ENCODE results near the gene BMF. TPM values are rescaled to one million over a fixed set of nuclear protein-coding genes. Genes with fewer than 3 reads are reported as not detected.

The BMF gene
- total RNA-seq, 2 donors from 2014 or later = 8.8 to 19.0 TPM

- intact Hi-C loops (cut with DNase I) = no loop called here
- WGBS = 91% methylated on average over 4 of the region's 4 CpGs
- TF ChIP-seq POLR2AphosphoS5 (IDR thresholded peaks at IDR 0.05) = no peak
- no peak for TF ChIP-seq POLR2A (IDR thresholded peaks at IDR 0.05)
- TF ChIP-seq CTCF (IDR thresholded peaks at IDR 0.05) = no peak
These were observed 43.3 kb upstream of the BMF start for GRCh38 chr15:40151991-40152390.

GRCh38 chr15:40151499-40151898 lies 42.8 kb upstream of the BMF start:
- no peaks in the 10 kb centered on the region for H3K27me3 ChIP-seq (replicated peaks; ENCODE audit: insufficient read depth)
- 67% methylated on average over 6 of the region's 6 CpGs for whole genome bisulfite sequencing
- H3K4me3 ChIP-seq = no peak overlapping the region
- H3K36me3 ChIP-seq = no peaks in the 10 kb centered on the region
- no peak overlapping the region for H3K27ac ChIP-seq
- no peak for DNase-seq (ENCODE audit: low spot score)
- intact Hi-C loops (cut with DNase I) = no loop called here
- H3K9me3 ChIP-seq = no peaks in the 10 kb centered on the region
- peaks cover 2% of the 10 kb centered on the region for H3K4me1 ChIP-seq (replicated peaks)
- TF ChIP-seq POLR2AphosphoS5 (IDR thresholded peaks at IDR 0.05) (no peak), POLR2A (IDR thresholded peaks at IDR 0.05) (no peak), CTCF (IDR thresholded peaks at IDR 0.05) (no peak)

More at GRCh38 chr15:40151991-40152390, 43.3 kb upstream of the BMF start:
- H3K27ac ChIP-seq = no peak overlapping the region
- H3K4me3 ChIP-seq = no peak overlapping the region
- H3K4me1 ChIP-seq (replicated peaks) = peaks cover 2% of the 10 kb centered on the region
- no peaks in the 10 kb centered on the region for H3K27me3 ChIP-seq (replicated peaks; ENCODE audit: insufficient read depth)
- DNase-seq (ENCODE audit: low spot score) = no peak
- H3K36me3 ChIP-seq = no peaks in the 10 kb centered on the region
- no peaks in the 10 kb centered on the region for H3K9me3 ChIP-seq

- DNase-seq (ENCODE audit: low spot score) = no peak
- intact Hi-C loops (cut with DNase I) = no loop called here
- no peak for TF ChIP-seq POLR2AphosphoS5 (IDR thresholded peaks at IDR 0.05)
- TF ChIP-seq CTCF (IDR thresholded peaks at IDR 0.05) = no peak
- TF ChIP-seq POLR2A (IDR thresholded peaks at IDR 0.05) = no peak
- Histone ChIP-seq H3K27me3 (replicated peaks; ENCODE audit: insufficient read depth) (no peaks in the 10 kb centered on the region), H3K4me1 (replicated peaks) (peaks cover 1% of the 10 kb centered on the region), H3K9me3 (no peaks in the 10 kb centered on the region), H3K36me3 (no peaks in the 10 kb centered on the region), H3K4me3 (no peak overlapping the region), H3K27ac (no peak overlapping the region)
- 57% methylated on average over 9 of the region's 9 CpGs for whole genome bisulfite sequencing
These were observed 41.7 kb upstream of the BMF start for GRCh38 chr15:40150163-40150925.

GRCh38 chr15:40149339-40149738 lies 40.7 kb upstream of the BMF start:
- Histone ChIP-seq H3K27me3 (replicated peaks; ENCODE audit: insufficient read depth) (no peaks in the 10 kb centered on the region), H3K27ac (no peak overlapping the region), H3K9me3 (no peaks in the 10 kb centered on the region), H3K4me1 (replicated peaks) (no peaks in the 10 kb centered on the region), H3K4me3 (no peak overlapping the region), H3K36me3 (no peaks in the 10 kb centered on the region)
- intact Hi-C loops (cut with DNase I) = no loop called here
- no peak for TF ChIP-seq POLR2AphosphoS5 (IDR thresholded peaks at IDR 0.05)
- no peak for TF ChIP-seq POLR2A (IDR thresholded peaks at IDR 0.05)
- no peak for TF ChIP-seq CTCF (IDR thresholded peaks at IDR 0.05)
- DNase-seq (ENCODE audit: low spot score) = no peak
- WGBS = 94% methylated on average over 4 of the region's 4 CpGs

GRCh38 chr15:40146037-40146436 lies 37.4 kb upstream of the BMF start:
- no peak for DNase-seq (ENCODE audit: low spot score)
- 87% methylated on average over 4 of the region's 4 CpGs for WGBS
- Histone ChIP-seq H3K9me3 (no peaks in the 10 kb centered on the region), H3K36me3 (no peaks in the 10 kb centered on the region), H3K27me3 (replicated peaks; ENCODE audit: insufficient read depth) (no peaks in the 10 kb centered on the region), H3K4me1 (replicated peaks) (no peaks in the 10 kb centered on the region), H3K27ac (no peak overlapping the region), H3K4me3 (no peak overlapping the region)
- intact Hi-C loops (cut with DNase I) = no loop called here
- TF ChIP-seq POLR2A (IDR thresholded peaks at IDR 0.05) = no peak

All from prostate gland (tissue), 2 donors.